GM23338 (cell line): ENCODE data around the gene BTNL8.

Experiments used
- CTCF ChIP-seq, 2 experiments: fragments of 200-600 bp in 1 of 2; sonication (generic) in 1 of 2; conservative IDR thresholded peaks; 2 replicates each; pipeline versions ENCODE4 v1.5.1 to v1.6.1; 2016 to 2017; ENCODE audit warnings: antibody characterized with exemption in 2 of 2, low read depth in 2 of 2, mild to moderate bottlenecking in 2 of 2, moderate library complexity in 1 of 2
- EZH2 ChIP-seq: fragments of 200-600 bp; sonication (generic); IDR thresholded peaks from one replicate; pipeline ENCODE4 v1.8.0; 2017; ENCODE audit warnings: antibody characterized with exemption, mild to moderate bottlenecking, low read depth; ENCODE audit not compliant: unreplicated experiment
- REST ChIP-seq: IDR thresholded peaks from one replicate; pipeline ENCODE4 v1.6.1; 2018; ENCODE audit warnings: antibody characterized with exemption; ENCODE audit not compliant: unreplicated experiment

- TF ChIP-seq CTCF (conservative IDR thresholded peaks at IDR 0.05; ENCODE audit: low read depth in 2 of 2) (no peak), REST (no peak), EZH2 (no peak)
These were observed 10.8 kb downstream of the BTNL8 start for GRCh38 chr5:180909782-180910181.
